ENCODE measurements around the gene EFR3B. TPM values are rescaled to one million over a fixed set of nuclear protein-coding genes. Genes with fewer than 3 reads are reported as not detected.

EFR3B gene
- total and polyA plus RNA-seq, 2 of the 4 experiments (the other 2 are of a cell fraction), result 0.38 to 0.90 TPM

DNA sequence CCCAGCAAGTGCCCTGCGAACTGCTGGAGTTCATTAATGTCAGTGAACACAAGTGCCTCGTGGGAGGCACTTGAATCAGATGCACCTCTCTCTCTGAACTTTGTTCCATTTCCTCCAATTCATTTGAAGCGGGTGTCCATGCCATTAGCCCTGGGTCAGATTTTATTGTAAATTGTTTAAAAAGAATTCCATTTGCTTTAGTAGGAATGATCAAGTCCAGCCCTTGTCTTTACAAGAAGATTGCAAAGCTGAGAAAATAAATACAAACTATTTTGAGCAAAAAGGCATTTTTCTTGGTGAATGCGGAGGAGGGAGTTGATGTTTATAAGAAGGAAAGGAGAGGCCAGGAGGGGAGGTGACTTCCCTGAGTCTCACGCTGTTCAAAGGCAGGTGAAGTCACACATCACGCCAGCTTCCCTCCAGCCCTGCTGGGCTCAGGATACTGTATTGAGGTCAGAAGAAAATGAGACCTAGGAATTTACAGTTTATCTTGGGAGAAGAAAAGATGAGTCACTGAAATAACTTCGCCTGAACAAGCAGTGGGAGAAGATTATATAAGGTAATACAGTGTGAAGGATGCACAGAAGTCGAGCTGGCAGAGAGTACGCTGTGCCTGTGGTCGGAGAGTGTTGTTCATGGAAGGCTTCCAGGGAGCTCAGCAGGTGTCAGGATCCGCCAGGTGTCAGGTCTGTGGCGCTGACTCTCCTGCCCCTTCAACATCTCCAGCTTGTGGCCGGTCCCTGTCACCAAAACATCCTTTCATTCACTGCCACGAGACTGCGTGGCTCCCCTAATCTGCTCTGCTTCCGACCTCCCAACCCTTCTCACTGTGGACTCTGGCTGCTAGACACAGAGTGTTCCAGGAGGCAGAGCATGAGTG lies 36.5 kb downstream of the EFR3B start:
- no peak overlapping the region; the same call in 1 of the 2 replicates for H3K4ac ChIP-seq (ENCODE audit: low read depth, low read length)
- DNase-seq (peak; percentile 91), ATAC-seq (ENCODE audit: low read depth) (peak; percentile 92)
- no peak overlapping the region for H3K23ac ChIP-seq (ENCODE audit: low read depth, low read length)
- in situ Hi-C loops (cut with MboI; ENCODE audit: low sequenced_read_pairs), result no loop called here
- ChIA-PET CTCF (no interaction called here), POLR2A (ENCODE audit: unreplicated experiment) (no interaction called here)
- H3K4me1 ChIP-seq (ENCODE audit: control insufficient read depth, insufficient read depth, low read length), result peaks cover 5% of the 10 kb centered on the region
- peak overlapping the region; percentile 62 for H2AK5ac ChIP-seq (ENCODE audit: low read depth, low read length)
- H4K91ac ChIP-seq (ENCODE audit: insufficient read depth, low read depth, low read length), result no peak overlapping the region
- H2BK120ac ChIP-seq (ENCODE audit: low read depth, low read length), result no peak overlapping the region
- dilution Hi-C loops (cut with HindIII; ENCODE audit: low sequenced_read_pairs, unreplicated experiment), result no loop called here
- H3K36me3 ChIP-seq (ENCODE audit: control insufficient read depth, insufficient read depth, low read length), result no peaks in the 10 kb centered on the region
- H4K20me1 ChIP-seq (ENCODE audit: insufficient read depth, low read length), result peaks cover 15% of the 10 kb centered on the region
- H2BK15ac ChIP-seq (ENCODE audit: low read depth, low read length), result no peak overlapping the region
- H2BK20ac ChIP-seq (ENCODE audit: low read depth, low read length), result no peak overlapping the region
- H3K14ac ChIP-seq (replicated peaks; ENCODE audit: low read depth, low read length), result no peak overlapping the region
- intact Hi-C loops (cut with micrococcal nuclease), result loop anchor here (5.0 kb wide), 1 partner anchor 36 kb away; the partner anchor contains the start of gene EFR3B
- no peak overlapping the region for H2AFZ ChIP-seq (replicated peaks; ENCODE audit: low read length, poor library complexity)
- H3K4me2 ChIP-seq (ENCODE audit: low read depth, low read length), result peak overlapping the region; percentile 63
- no peak overlapping the region for H4K5ac ChIP-seq (ENCODE audit: low read depth, low read length)
- no peak overlapping the region for H3K18ac ChIP-seq (ENCODE audit: low read depth, low read length)
- 0 to 100% methylated on average over 1 to 2 of the region's 16 CpGs for WGBS, 2 experiments (ENCODE audit: extremely low coverage in 2 of 2, insufficient read length in 1 of 2)
- H2BK5ac ChIP-seq (ENCODE audit: low read depth, low read length, poor library complexity, severe bottlenecking), result no peak overlapping the region
- H4K8ac ChIP-seq (ENCODE audit: low read depth in 2 of 2, low read length in 2 of 2), result no peak overlapping the region
- peaks cover 41% of the 10 kb centered on the region for H3K27me3 ChIP-seq (ENCODE audit: control insufficient read depth, insufficient read depth, low read length)
- peaks cover 4% of the 10 kb centered on the region; the same call in 1 of the 2 replicates for H3K9me1 ChIP-seq (ENCODE audit: insufficient read depth, low read length)
- H3K9ac ChIP-seq (ENCODE audit: low read depth, low read length), result no peak overlapping the region
- no TSS peak for BruUV-seq (replicated peaks)
- no peak overlapping the region; the same call in 1 of the 2 replicates for H3K27ac ChIP-seq (ENCODE audit: insufficient read depth, low read length)
- H3K9me3 ChIP-seq (ENCODE audit: control insufficient read depth, insufficient read depth, low read length), result no peaks in the 10 kb centered on the region
- H3K56ac ChIP-seq (ENCODE audit: extremely low read depth, insufficient read depth, low read length), result no peak overlapping the region
- no peak overlapping the region for H3K4me3 ChIP-seq (ENCODE audit: insufficient read depth, low read depth, low read length)
- no peaks in the 10 kb centered on the region for H3K79me1 ChIP-seq (ENCODE audit: low read depth in 1 of 2, low read length in 2 of 2)
- no peak overlapping the region for H2AK9ac ChIP-seq (replicated peaks; ENCODE audit: low read depth, low read length, poor library complexity)
- TF ChIP-seq MAZ (IDR thresholded peaks at IDR 0.05; ENCODE audit: borderline replicate concordance, low read depth, low read length), result no peak
- TF ChIP-seq NFE2L2 (IDR thresholded peaks at IDR 0.05; ENCODE audit: low read depth, low read length), result no peak
- TF ChIP-seq RCOR1 (IDR thresholded peaks at IDR 0.05; ENCODE audit: insufficient replicate concordance, low read length), result peak; percentile 72
- no peak; the same call in 1 of the 2 replicates for TF ChIP-seq MAFK (IDR thresholded peaks at IDR 0.05; ENCODE audit: low read depth, low read length)
- no peak for TF ChIP-seq ELK1 (IDR thresholded peaks at IDR 0.05; ENCODE audit: borderline replicate concordance, low read depth, low read length)
- peak; percentile 90 for TF ChIP-seq FOS (IDR thresholded peaks at IDR 0.05; ENCODE audit: low read depth, low read length)
- no peak for TF ChIP-seq MXI1 (IDR thresholded peaks at IDR 0.05; ENCODE audit: borderline replicate concordance, low read depth, low read length)
- no peak for TF ChIP-seq POLR2A (IDR thresholded peaks at IDR 0.05; ENCODE audit: low read depth, low read length)
- peak; percentile 2; the same call in 1 of the 2 replicates for TF ChIP-seq RAD21 (IDR thresholded peaks at IDR 0.05; ENCODE audit: low read length)
- TF ChIP-seq USF2 (IDR thresholded peaks at IDR 0.05; ENCODE audit: low read depth, low read length), result no peak
- TF ChIP-seq CTCF (conservative IDR thresholded peaks at IDR 0.05; ENCODE audit: low read depth, low read length), result no peak
- TF ChIP-seq RFX5 (IDR thresholded peaks at IDR 0.05; ENCODE audit: low read depth, low read length), result no peak
- no peak for TF ChIP-seq CHD1 (IDR thresholded peaks at IDR 0.05; ENCODE audit: low read depth, low read length)
- TF ChIP-seq CEBPB (IDR thresholded peaks at IDR 0.05; ENCODE audit: low read depth, low read length), result no peak

All from IMR-90 (cell line).